Caki2 (cell line): Measurements from ENCODE around the gene TTC28. TPM values are rescaled to one million over a fixed set of nuclear protein-coding genes. Genes with fewer than 3 reads are reported as not detected.
"Not testable (repeated sequence)": the region's sequence is repeated elsewhere in the genome, so short reads cannot be mapped to it uniquely, and the experiment has no call there.

Experiments
- DNase-seq: peaks from one replicate; pipeline ENCODE4 v3.0.0-alpha.2; 2015; ENCODE audit warnings: low read depth
- in situ Hi-C: cut with HindIII; loops from 2 replicates; pipeline ENCODE4 v1.10.0; 2016; ENCODE audit warnings: low sequenced_read_pairs, low pct_unique_long_range_greater_than_20kb, mixed read lengths
- total RNA-seq: library from RNA; depleted of rRNA; stranded (reverse); fragments of >200 nt; shearing (Covaris generic); gene quantifications from 2 replicates; pipeline ENCODE4 v1.2.3, GENCODE V29; 2014; ENCODE audit warnings: low replicate concordance

The TTC28 gene
- total RNA-seq, 1 experiment from 2014 or later, result 9.8 TPM

GRCh38 chr22:28366856-28367255 lies 312.8 kb downstream of the TTC28 start:
- no peak for DNase-seq
- in situ Hi-C loops, result no loop called here

DNA sequence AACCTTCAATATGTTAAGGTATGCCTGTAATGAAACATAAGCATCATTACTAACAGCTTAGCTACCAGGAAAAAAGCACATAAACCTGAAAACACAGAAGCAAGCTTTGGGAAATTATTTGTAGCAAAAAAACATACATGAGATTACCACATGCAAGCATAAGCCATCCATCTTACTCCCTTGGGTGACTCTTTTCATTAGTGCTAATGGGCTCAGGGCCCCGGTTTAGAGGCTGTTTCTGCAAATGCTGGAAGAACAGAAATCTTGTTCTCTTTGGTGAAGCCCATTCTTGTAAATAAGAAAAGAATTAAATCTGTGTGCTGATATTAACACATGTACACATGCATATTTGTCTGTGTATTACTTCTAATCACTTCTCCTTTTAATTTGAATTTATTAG lies 314.3 kb downstream of the TTC28 start:
- in situ Hi-C loops, result no loop called here
- DNase-seq, result no peak

GRCh38 chr22:28364105-28364504 lies 315.5 kb downstream of the TTC28 start:
- in situ Hi-C loops, DNase-seq: not testable (repeated sequence)

- in situ Hi-C loops, result no loop called here
- no peak for DNase-seq
Measured at GRCh38 chr22:28360939-28361338, 318.7 kb downstream of the TTC28 start.

GRCh38 chr22:28358312-28358711 lies 321.3 kb downstream of the TTC28 start:
- in situ Hi-C loops, result no loop called here
- DNase-seq, result no peak

DNA sequence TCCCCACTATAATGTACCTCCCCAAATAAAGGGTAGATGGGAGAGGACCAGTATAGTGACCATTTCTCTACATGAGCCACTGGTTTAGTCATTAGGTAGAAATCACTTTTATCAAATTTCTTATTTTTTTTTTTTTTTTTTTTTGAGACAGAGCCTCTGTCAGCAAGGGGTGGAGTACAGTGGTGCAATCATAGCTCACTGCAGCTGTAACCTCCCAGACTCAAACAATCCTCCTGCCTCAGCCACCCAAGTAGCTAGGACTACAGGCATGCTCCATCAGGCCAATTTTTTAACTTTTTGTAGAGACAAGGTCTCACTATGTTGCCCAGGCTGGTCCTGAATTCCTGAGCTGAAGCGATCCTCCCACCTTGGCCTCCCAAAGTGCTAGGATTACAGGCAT lies 322.4 kb downstream of the TTC28 start:
- no peak for DNase-seq
- in situ Hi-C loops, result no loop called here

- no peak for DNase-seq
- in situ Hi-C loops, result no loop called here
Measured at GRCh38 chr22:28351476-28351875, 328.2 kb downstream of the TTC28 start.

DNA sequence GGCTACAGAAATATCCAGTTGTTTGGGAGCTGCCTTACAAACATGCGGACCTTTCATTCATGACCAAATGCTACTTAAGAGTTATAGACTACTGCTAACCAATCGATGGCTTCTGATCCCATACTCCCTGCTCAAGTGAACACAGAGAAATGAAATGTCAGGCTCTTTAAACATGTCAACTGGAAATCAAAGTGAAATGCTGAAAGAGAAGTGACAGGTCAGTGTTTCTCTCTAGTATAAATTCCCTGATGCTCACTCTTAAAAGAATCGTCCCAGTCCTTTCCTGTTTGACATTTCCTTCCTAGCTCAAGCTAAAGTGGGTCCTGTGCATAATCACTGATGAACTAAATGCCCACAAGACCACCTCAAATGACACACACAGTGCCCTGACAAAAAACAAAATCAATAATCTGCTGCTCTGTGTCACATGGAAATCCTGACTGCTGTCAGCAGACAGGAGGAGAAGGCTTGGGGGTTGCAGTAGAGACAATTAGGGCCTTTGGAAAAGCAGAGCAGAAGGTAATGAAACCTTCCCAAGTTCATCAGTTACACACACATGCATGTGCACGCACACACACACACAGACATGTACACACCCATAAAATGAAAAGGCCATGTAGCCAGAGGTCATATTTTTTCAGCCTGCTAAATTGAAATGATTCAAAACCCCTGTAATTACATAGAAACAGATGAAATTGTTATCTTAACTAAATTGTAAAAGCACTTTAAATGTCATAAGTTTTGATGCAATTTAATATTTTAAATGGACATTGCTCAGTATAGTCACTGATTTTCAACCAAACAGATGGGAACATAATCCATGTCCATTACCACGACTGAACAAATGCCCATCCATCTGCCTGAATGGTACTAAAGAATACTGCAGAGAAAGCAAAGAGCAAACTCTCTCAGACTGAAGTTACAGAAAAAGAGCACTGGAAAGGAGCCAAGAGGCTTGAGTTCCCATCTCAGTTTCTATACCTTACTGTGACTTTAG lies 330.7 kb downstream of the TTC28 start:
- in situ Hi-C loops, result no loop called here

DNA sequence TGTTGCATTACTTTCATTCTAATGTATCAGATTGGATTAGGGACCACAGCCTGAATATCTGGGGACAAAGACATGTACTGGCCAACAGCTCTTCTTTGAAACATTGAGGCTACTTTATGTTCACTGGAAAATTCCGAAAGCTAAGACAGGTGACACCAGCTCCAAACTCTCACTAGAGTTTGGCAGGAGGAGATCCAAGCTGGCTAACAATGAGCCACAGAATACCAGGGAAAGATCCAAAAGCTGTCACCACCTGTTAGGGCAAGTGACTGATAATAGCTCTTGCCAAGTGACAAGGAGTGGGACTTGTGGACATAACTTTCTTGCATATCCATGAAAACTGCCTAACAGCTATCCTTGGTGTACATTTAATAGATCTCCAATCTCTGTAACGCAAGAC lies 333.3 kb downstream of the TTC28 start:
- no peak for DNase-seq
- in situ Hi-C loops, result no loop called here

More for the DNA sequence above, 330.7 kb downstream of the TTC28 start:
- DNase-seq, result no peak

GRCh38 chr22:28344918-28345703 lies 334.5 kb downstream of the TTC28 start:
- DNase-seq, result no peak
- in situ Hi-C loops, result no loop called here

GRCh38 chr22:28341001-28341400 lies 338.6 kb downstream of the TTC28 start:
- in situ Hi-C loops, result no loop called here

GRCh38 chr22:28333088-28333487 lies 346.6 kb downstream of the TTC28 start:
- DNase-seq, result no peak
- in situ Hi-C loops, result no loop called here

More at GRCh38 chr22:28341001-28341400, 338.6 kb downstream of the TTC28 start:
- DNase-seq, result peak; percentile 18

DNA sequence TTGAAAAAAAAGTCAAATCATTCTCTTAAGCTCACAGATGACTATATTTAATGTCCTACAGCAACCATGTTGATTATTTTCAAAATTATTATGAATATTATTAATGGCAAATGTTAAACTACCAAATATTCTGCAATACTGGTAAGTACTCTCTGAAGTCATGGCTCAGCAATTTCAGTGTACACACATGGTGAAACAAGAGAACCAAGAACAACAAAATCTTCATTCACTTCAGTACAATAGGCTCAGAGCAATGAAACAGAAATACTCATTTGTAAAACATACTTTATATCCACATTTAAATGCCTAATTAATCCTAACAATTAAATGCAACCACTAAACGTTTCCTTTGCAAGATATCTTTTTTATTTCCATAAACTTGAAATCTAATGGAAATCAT lies 347.2 kb downstream of the TTC28 start:
- DNase-seq, result no peak

GRCh38 chr22:28331695-28332094 lies 347.9 kb downstream of the TTC28 start:
- in situ Hi-C loops, result no loop called here
- no peak for DNase-seq

More for the DNA sequence above, 347.2 kb downstream of the TTC28 start:
- in situ Hi-C loops, result no loop called here

DNA sequence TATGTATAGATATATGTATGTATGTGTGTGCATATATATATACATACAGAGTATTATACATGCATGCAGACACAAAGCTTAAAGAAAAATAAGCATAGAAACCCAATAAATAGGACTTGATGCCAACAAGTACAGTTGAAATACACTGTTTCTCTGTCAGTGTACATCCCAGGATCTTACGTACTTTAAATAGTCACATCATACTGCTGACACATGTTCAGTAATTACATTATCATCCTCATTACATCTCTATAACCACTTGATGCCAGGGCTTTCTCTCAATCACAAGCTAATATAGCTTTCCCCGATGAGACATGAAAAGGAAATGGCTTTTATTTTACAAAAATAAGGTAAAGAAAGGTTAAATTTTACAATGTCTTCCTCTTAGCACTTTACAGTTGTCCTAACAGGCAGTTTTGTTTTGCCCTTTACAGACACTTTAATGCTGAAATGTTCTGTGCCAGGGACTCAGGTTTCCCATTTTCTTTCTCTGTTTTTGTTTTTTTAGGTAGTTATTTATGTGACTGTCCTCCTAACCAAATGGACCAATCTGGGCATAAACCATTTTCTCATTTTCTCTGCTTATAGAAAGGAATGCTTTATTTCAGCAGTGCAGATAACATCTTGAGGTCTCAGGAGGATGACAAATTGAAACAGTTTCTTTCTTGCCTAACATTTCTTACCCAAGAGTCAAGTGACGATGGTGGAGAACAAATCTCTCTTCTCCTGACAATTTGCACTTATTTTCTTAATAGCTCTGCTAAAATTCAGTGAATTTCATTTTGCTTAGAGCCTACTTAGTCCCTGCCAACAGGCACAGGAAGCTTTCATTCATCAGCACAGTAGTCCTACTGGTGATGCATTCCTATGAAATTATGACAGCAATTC lies 350.2 kb downstream of the TTC28 start:
- in situ Hi-C loops, result no loop called here
- no peak for DNase-seq

DNA sequence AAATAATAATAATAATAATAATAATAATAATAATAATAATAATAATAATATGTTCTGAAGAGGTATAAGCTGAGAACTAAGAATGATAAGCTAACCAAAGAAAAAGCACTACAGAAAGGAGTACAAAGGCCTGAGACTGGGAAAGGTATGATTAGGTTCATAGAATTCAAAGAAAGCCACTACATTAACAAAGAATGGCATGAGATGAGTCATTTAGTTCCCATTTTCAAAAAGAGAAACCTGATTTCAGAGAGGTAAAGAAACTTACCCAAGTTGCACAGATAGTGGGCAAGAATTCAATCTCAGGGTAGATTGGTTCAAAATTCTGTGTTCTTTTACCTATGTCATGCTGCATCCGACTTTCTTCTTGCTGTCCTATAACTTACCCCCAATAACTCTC lies 350.9 kb downstream of the TTC28 start:
- in situ Hi-C loops, result no loop called here
- DNase-seq, result no peak

DNA sequence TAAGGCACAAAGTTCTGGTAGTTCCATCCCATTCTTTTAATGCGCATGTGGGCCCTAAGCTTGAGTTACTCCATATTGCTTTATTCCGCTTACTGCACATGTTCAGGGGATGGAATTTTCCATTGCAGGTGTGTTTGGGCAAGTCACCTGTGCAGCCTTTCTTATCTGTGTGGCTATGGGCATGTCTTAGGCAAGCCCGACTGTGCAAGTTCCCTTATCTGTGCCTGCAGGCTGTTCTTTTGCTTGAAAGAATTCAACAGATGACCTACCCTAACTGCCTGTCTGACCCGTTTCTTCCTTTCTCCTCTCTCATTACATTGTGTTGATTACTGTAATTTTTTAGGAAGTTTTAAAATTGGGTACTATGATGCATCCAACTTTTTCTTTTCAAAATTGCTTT lies 363.6 kb downstream of the TTC28 start:
- in situ Hi-C loops, result no loop called here

GRCh38 chr22:28314959-28315358 lies 364.7 kb downstream of the TTC28 start:
- DNase-seq, result no peak
- in situ Hi-C loops, result no loop called here

More for the DNA sequence above, 363.6 kb downstream of the TTC28 start:
- no peak for DNase-seq
